ENCODE results near the gene IQSEC3.

IQSEC3 gene

GRCh38 chr12:219891-220352 is 153.4 kb downstream of the IQSEC3 start:
- DNase-seq = peak; percentile 22 to 75 (median 46)

GRCh38 chr12:220491-220890 is 153.9 kb downstream of the IQSEC3 start:
- DNase-seq = no peak

GRCh38 chr12:220946-221550 is 154.5 kb downstream of the IQSEC3 start:
- DNase-seq = no peak

- DNase-seq = no peak
Observed at GRCh38 chr12:221736-222135, 155.2 kb downstream of the IQSEC3 start.

GRCh38 chr12:223841-224240 is 157.3 kb downstream of the IQSEC3 start:
- DNase-seq = no peak

- no peak for DNase-seq
Observed at GRCh38 chr12:224330-224729, 157.8 kb downstream of the IQSEC3 start.

GRCh38 chr12:225012-225411 is 158.4 kb downstream of the IQSEC3 start:
- DNase-seq = no peak

- no peak for DNase-seq
Observed at GRCh38 chr12:226401-226800, 159.8 kb downstream of the IQSEC3 start.

GRCh38 chr12:227286-227915 is 160.8 kb downstream of the IQSEC3 start:
- no peak for DNase-seq

Measured in NCI-H1417 (cell line).